ENCODE measurements around the gene CD37. TPM values are rescaled to one million over a fixed set of nuclear protein-coding genes. Genes with fewer than 3 reads are reported as not detected.
"Not testable (repeated sequence)": the region's sequence is repeated elsewhere in the genome, so short reads cannot be mapped to it uniquely, and the experiment has no call there.

CD37 gene
- total RNA-seq, 3 donors from 2014 or later: 2.9 to 19.7 (median 15.4) TPM

- Histone ChIP-seq H3K36me3 (no peaks in the 10 kb centered on the region), H3K9me3 (peaks cover 6 to 8% of the 10 kb centered on the region in 2 donors), H3K27ac (peak overlapping the region; percentile 78 to 93), H3K27me3 (no peaks in the 10 kb centered on the region), H3K4me1 (no peaks in the 10 kb centered on the region), H3K4me3 (peak overlapping the region in 2 of 3 donors; percentile 78 to 89)
- no peak for TF ChIP-seq CTCF (IDR thresholded peaks at IDR 0.05)
- no peak for TF ChIP-seq POLR2AphosphoS5 (IDR thresholded peaks at IDR 0.05)
- no peak for TF ChIP-seq POLR2A (IDR thresholded peaks at IDR 0.05)
- intact Hi-C loops (cut with DNase I; ENCODE audit: low total_unique reads): no loop called here
- no peak for DNase-seq (ENCODE audit: low spot score in 2 of 2)
Observed at GRCh38 chr19:49364083-49364737, 29.0 kb downstream of the CD37 start.

GRCh38 chr19:49366110-49366509 is 30.9 kb downstream of the CD37 start:
- H3K27ac ChIP-seq: no peak overlapping the region
- no peak for TF ChIP-seq POLR2A (IDR thresholded peaks at IDR 0.05)
- no peak for TF ChIP-seq CTCF (IDR thresholded peaks at IDR 0.05)
- no peak for TF ChIP-seq POLR2AphosphoS5 (IDR thresholded peaks at IDR 0.05)
- no peaks in the 10 kb centered on the region for H3K4me1 ChIP-seq
- DNase-seq (ENCODE audit: low spot score in 2 of 2): no peak
- H3K36me3 ChIP-seq: no peaks in the 10 kb centered on the region
- H3K4me3 ChIP-seq: no peak overlapping the region
- no peaks in the 10 kb centered on the region for H3K27me3 ChIP-seq
- peaks cover 17 to 20% of the 10 kb centered on the region in 2 donors for H3K9me3 ChIP-seq
- intact Hi-C loops (cut with DNase I; ENCODE audit: low total_unique reads): no loop called here

- TF ChIP-seq POLR2AphosphoS5 (IDR thresholded peaks at IDR 0.05): no peak
- no peak for TF ChIP-seq CTCF (IDR thresholded peaks at IDR 0.05)
- no peak for TF ChIP-seq POLR2A (IDR thresholded peaks at IDR 0.05)
- intact Hi-C loops (cut with DNase I; ENCODE audit: low total_unique reads): no loop called here
- Histone ChIP-seq H3K36me3 (no peaks in the 10 kb centered on the region), H3K4me1 (no peaks in the 10 kb centered on the region), H3K27me3 (no peaks in the 10 kb centered on the region), H3K9me3 (peaks cover 17 to 20% of the 10 kb centered on the region in 2 donors), H3K4me3 (no peak overlapping the region), H3K27ac (no peak overlapping the region)
- no peak for DNase-seq (ENCODE audit: low spot score in 2 of 2)
Observed at GRCh38 chr19:49368711-49369358, 33.6 kb downstream of the CD37 start.

GRCh38 chr19:49371184-49371583 is 36.0 kb downstream of the CD37 start:
- H3K27ac ChIP-seq: no peak overlapping the region
- intact Hi-C loops (cut with DNase I; ENCODE audit: low total_unique reads): no loop called here
- no peak for TF ChIP-seq POLR2A (IDR thresholded peaks at IDR 0.05)
- no peak for TF ChIP-seq CTCF (IDR thresholded peaks at IDR 0.05)
- TF ChIP-seq POLR2AphosphoS5 (IDR thresholded peaks at IDR 0.05): no peak

GRCh38 chr19:49373174-49373573 is 38.0 kb downstream of the CD37 start:
- H3K4me1 ChIP-seq; H3K27me3 ChIP-seq; H3K4me3 ChIP-seq; H3K36me3 ChIP-seq; intact Hi-C loops (cut with DNase I; ENCODE audit: low total_unique reads); H3K27ac ChIP-seq; DNase-seq (ENCODE audit: low spot score in 2 of 2): not testable (repeated sequence)
- H3K9me3 ChIP-seq: peaks cover 17 to 20% of the 10 kb centered on the region in 2 donors

More at GRCh38 chr19:49371184-49371583, 36.0 kb downstream of the CD37 start:
- H3K36me3 ChIP-seq: no peaks in the 10 kb centered on the region
- H3K4me1 ChIP-seq: no peaks in the 10 kb centered on the region
- peaks cover 17 to 20% of the 10 kb centered on the region in 2 donors for H3K9me3 ChIP-seq
- H3K27me3 ChIP-seq: no peaks in the 10 kb centered on the region
- H3K4me3 ChIP-seq: no peak overlapping the region
- DNase-seq (ENCODE audit: low spot score in 2 of 2): no peak

All from breast epithelium (tissue), 4 donors.